Hindlimb muscle (tissue), 1 donor: ENCODE results near the gene KIF5C. TPM values are rescaled to one million over a fixed set of nuclear protein-coding genes. Genes with fewer than 3 reads are reported as not detected.

Source experiments
- polyA plus RNA-seq: library from polyadenylated mRNA; unstranded; fragments of 120-200 nt; gene quantifications from one replicate; pipeline ENCODE4 v1.2.1, GENCODE V29; 2013; ENCODE audit not compliant: insufficient read length

Gene KIF5C
- polyA plus RNA-seq, 1 donor, result 0.96 TPM

Other genes with a start within 250 kb of the KIF5C start
- gene EPC2, start 230.5 kb upstream of the KIF5C start, polyA plus RNA-seq, result 26.4 TPM
- gene LYPD6B, start 163.5 kb downstream of the KIF5C start, polyA plus RNA-seq, result 0.18 TPM